IMR-90 (cell line): ENCODE data around the gene CARD10. TPM values are rescaled to one million over a fixed set of nuclear protein-coding genes. Genes with fewer than 3 reads are reported as not detected.

Experiments used
- ATAC-seq: fragments of 200-7000 bp; cut with Tn5 transposase; 2 replicates; pipeline ENCODE4 v1.9.1; 2020; ENCODE audit warnings: low read depth, mild to moderate bottlenecking, moderate library complexity
- BruUV-seq: library from RNA; stranded (reverse); fragments of 400-500 nt; replicated peaks from 2 replicates; lab custom pipeline; 2021; lab: Mats Ljungman, UMichigan
- CTCF ChIA-PET: fragments of 300-600 bp; formaldehyde crosslinking; extraction: SDS; loops from one replicate; lab custom pipeline; 2021; ENCODE audit warnings: antibody characterized with exemption; lab: Yijun Ruan, JAX
- POLR2A ChIA-PET: fragments of 300-600 bp; sonication (Branson Sonifier 250); formaldehyde crosslinking; loops from one replicate; lab custom pipeline; 2022; ENCODE audit warnings: antibody characterized with exemption; ENCODE audit not compliant: unreplicated experiment; lab: Charles Lee
- DNase-seq: peaks from one replicate; pipeline ENCODE4 v3.0.0; 2013
- H2AFZ ChIP-seq: replicated peaks from 2 replicates; pipeline ENCODE3; 2013; ENCODE audit warnings: low read length, mild to moderate bottlenecking; ENCODE audit not compliant: poor library complexity
- H2AK5ac ChIP-seq: 2 replicates; pipeline ENCODE4 v1.6.1; 2013; ENCODE audit warnings: low read depth, low read length, inconsistent platforms
- H2AK9ac ChIP-seq: replicated peaks from 2 replicates; pipeline ENCODE3; 2013; ENCODE audit warnings: mild to moderate bottlenecking, low read depth, low read length, moderate library complexity; ENCODE audit not compliant: poor library complexity
- H2BK120ac ChIP-seq: 2 replicates; pipeline ENCODE4 v1.6.1; 2013; ENCODE audit warnings: low read depth, low read length, inconsistent platforms
- H2BK15ac ChIP-seq: 3 replicates; pipeline ENCODE4 v1.6.1; 2013; ENCODE audit warnings: low read depth, low read length, inconsistent platforms
- H2BK20ac ChIP-seq: 2 replicates; pipeline ENCODE4 v1.6.1; 2013; ENCODE audit warnings: low read depth, mild to moderate bottlenecking, inconsistent platforms, low read length, moderate library complexity
- H2BK5ac ChIP-seq: 2 replicates; pipeline ENCODE4 v1.6.1; 2013; ENCODE audit warnings: mild to moderate bottlenecking, low read depth, low read length, inconsistent platforms; ENCODE audit not compliant: poor library complexity, severe bottlenecking
- H3K14ac ChIP-seq: replicated peaks from 2 replicates; pipeline ENCODE4 v1.6.1; 2013; ENCODE audit warnings: low read depth, low read length, inconsistent platforms
- H3K18ac ChIP-seq: 2 replicates; pipeline ENCODE4 v1.6.1; 2013; ENCODE audit warnings: low read depth, low read length, control low read depth
- H3K23ac ChIP-seq: 2 replicates; pipeline ENCODE4 v1.6.1; 2013; ENCODE audit warnings: low read depth, low read length, inconsistent platforms
- H3K27ac ChIP-seq: 2 replicates; pipeline ENCODE4 v1.5.1; 2013; ENCODE audit warnings: mild to moderate bottlenecking, control low read depth, low read length; ENCODE audit not compliant: insufficient read depth
- H3K27me3 ChIP-seq: 2 replicates; pipeline ENCODE4 v1.6.1; 2013; ENCODE audit warnings: low read length; ENCODE audit not compliant: control insufficient read depth, insufficient read depth
- H3K36me3 ChIP-seq: 2 replicates; pipeline ENCODE4 v1.6.1; 2013; ENCODE audit warnings: low read length, mixed read lengths; ENCODE audit not compliant: control insufficient read depth, insufficient read depth
- H3K4ac ChIP-seq: 2 replicates; pipeline ENCODE4 v1.6.1; 2013; ENCODE audit warnings: low read depth, low read length, inconsistent platforms
- H3K4me1 ChIP-seq: 2 replicates; pipeline ENCODE4 v1.6.1; 2013; ENCODE audit warnings: low read length, mixed read lengths; ENCODE audit not compliant: control insufficient read depth, insufficient read depth
- H3K4me2 ChIP-seq: 2 replicates; pipeline ENCODE4 v1.6.1; 2013; ENCODE audit warnings: low read depth, mild to moderate bottlenecking, control low read depth, low read length, moderate library complexity
- H3K4me3 ChIP-seq: 2 replicates; pipeline ENCODE4 v1.5.1; 2013; ENCODE audit warnings: low read depth, mild to moderate bottlenecking, control low read depth, low read length, moderate library complexity; ENCODE audit not compliant: insufficient read depth
- H3K56ac ChIP-seq: 2 replicates; pipeline ENCODE4 v1.6.1; 2013; ENCODE audit warnings: low read length, inconsistent platforms; ENCODE audit not compliant: insufficient read depth; ENCODE audit errors: extremely low read depth
- H3K79me1 ChIP-seq, 2 experiments: 2 replicates each; pipeline ENCODE4 v1.6.1; 2013; ENCODE audit warnings: low read length in 2 of 2, inconsistent platforms in 1 of 2, low read depth in 1 of 2
- H3K9ac ChIP-seq: 2 replicates; pipeline ENCODE4 v1.6.1; 2013; ENCODE audit warnings: low read depth, low read length, control low read depth
- H3K9me1 ChIP-seq: 2 replicates; pipeline ENCODE4 v1.6.1; 2013; ENCODE audit warnings: low read length, inconsistent platforms; ENCODE audit not compliant: insufficient read depth
- H3K9me3 ChIP-seq: 2 replicates; pipeline ENCODE4 v1.6.1; 2013; ENCODE audit warnings: low read length; ENCODE audit not compliant: control insufficient read depth, insufficient read depth
- H4K20me1 ChIP-seq: 2 replicates; pipeline ENCODE4 v1.6.1; 2013; ENCODE audit warnings: low read length, inconsistent platforms; ENCODE audit not compliant: insufficient read depth
- H4K5ac ChIP-seq: 2 replicates; pipeline ENCODE4 v1.6.1; 2013; ENCODE audit warnings: mild to moderate bottlenecking, low read depth, low read length, control low read depth
- H4K8ac ChIP-seq, 2 experiments: 2 replicates each; pipeline ENCODE4 v1.6.1; 2013; ENCODE audit warnings: low read depth in 2 of 2, low read length in 2 of 2, control low read depth in 1 of 2, inconsistent platforms in 1 of 2
- H4K91ac ChIP-seq: 2 replicates; pipeline ENCODE4 v1.6.1; 2013; ENCODE audit warnings: low read depth, low read length, inconsistent platforms; ENCODE audit not compliant: insufficient read depth
- BHLHE40 ChIP-seq: fragments of 150-350 bp; IDR thresholded peaks from 2 replicates; pipeline ENCODE4 v1.6.1; 2016; ENCODE audit warnings: mild to moderate bottlenecking, low read depth, low read length
- CEBPB ChIP-seq: IDR thresholded peaks from 2 replicates; pipeline ENCODE4 v1.6.1; 2012; ENCODE audit warnings: low read depth, low read length, improper control_type of control experiment
- CHD1 ChIP-seq: IDR thresholded peaks from 2 replicates; pipeline ENCODE4 v1.6.1; 2012; ENCODE audit warnings: low read depth, low read length, improper control_type of control experiment
- CTCF ChIP-seq: conservative IDR thresholded peaks from 2 replicates; pipeline ENCODE4 v1.5.1; 2012; ENCODE audit warnings: mild to moderate bottlenecking, low read depth, low read length, improper control_type of control experiment
- FOS ChIP-seq: fragments of 150-350 bp; IDR thresholded peaks from 2 replicates; pipeline ENCODE4 v1.6.1; 2016; ENCODE audit warnings: low read depth, low read length
- MAFK ChIP-seq: IDR thresholded peaks from 2 replicates; pipeline ENCODE4 v1.6.1; 2012; ENCODE audit warnings: low read depth, low read length, improper control_type of control experiment
- MXI1 ChIP-seq: IDR thresholded peaks from 2 replicates; pipeline ENCODE4 v1.6.1; 2012; ENCODE audit warnings: low read depth, mild to moderate bottlenecking, low read length, moderate library complexity, borderline replicate concordance
- NFE2L2 ChIP-seq: fragments of 150-350 bp; IDR thresholded peaks from 2 replicates; pipeline ENCODE4 v1.6.1; 2016; ENCODE audit warnings: low read depth, mild to moderate bottlenecking, low read length
- POLR2A ChIP-seq: IDR thresholded peaks from 2 replicates; pipeline ENCODE4 v1.6.1; 2012; ENCODE audit warnings: mild to moderate bottlenecking, low read depth, low read length
- RAD21 ChIP-seq: IDR thresholded peaks from 2 replicates; pipeline ENCODE4 v1.6.1; 2012; ENCODE audit warnings: low read length, improper control_type of control experiment
- RCOR1 ChIP-seq: IDR thresholded peaks from 2 replicates; pipeline ENCODE4 v1.6.1; 2012; ENCODE audit warnings: mild to moderate bottlenecking, low read length, improper control_type of control experiment; ENCODE audit not compliant: insufficient replicate concordance
- USF2 ChIP-seq: fragments of 150-350 bp; IDR thresholded peaks from 2 replicates; pipeline ENCODE4 v1.6.1; 2017; ENCODE audit warnings: mild to moderate bottlenecking, antibody characterized with exemption, low read length, low read depth
- WGBS, 2 experiments: methylation state at CpG; one replicate each; pipeline versions ENCODE4 v1.1.5 to v1.1.7; 2013; ENCODE audit warnings: missing lambda C conversion rate in 2 of 2; ENCODE audit not compliant: insufficient read length in 1 of 2; ENCODE audit errors: extremely low coverage in 2 of 2; 5-methylcytosine and 5-hydroxymethylcytosine counted together
- dilution Hi-C: fragments of 300-500 bp; cut with HindIII; formaldehyde crosslinking; loops from one replicate; pipeline ENCODE4 v1.14.3; 2018; ENCODE audit warnings: low sequenced_read_pairs; ENCODE audit not compliant: unreplicated experiment
- in situ Hi-C: fragments of 300-500 bp; cut with MboI; formaldehyde crosslinking; loops from 3 replicates; pipeline ENCODE4 v1.14.3; 2019; ENCODE audit warnings: low sequenced_read_pairs, inconsistent platforms, mixed read lengths
- intact Hi-C: fragments of 100-400 bp; cut with micrococcal nuclease; formaldehyde crosslinking; loops from 2 replicates; pipeline ENCODE4 v1.10.0; 2022
- polyA plus RNA-seq, 3 experiments: library from polyadenylated mRNA; depleted of rRNA; stranded (reverse); fragments of >200 nt; gene quantifications; 2 replicates each; pipeline ENCODE4 v1.2.3, GENCODE V29; 2012; ENCODE audit warnings: low replicate concordance in 1 of 3
- total RNA-seq: library from RNA; depleted of rRNA; stranded (reverse); fragments of >200 nt; gene quantifications from 2 replicates; pipeline ENCODE4 v1.2.3, GENCODE V29; 2012

Gene CARD10
- total and polyA plus RNA-seq, 2 of the 4 experiments (the other 2 are of a cell fraction), result 6.1 to 18.4 TPM

- TF ChIP-seq BHLHE40, result no peak
- no peak for TF ChIP-seq MAFK
- no peak for TF ChIP-seq CHD1
- TF ChIP-seq RCOR1, result no peak
- no peak for TF ChIP-seq NFE2L2
- no peak for TF ChIP-seq MXI1
Observed at GRCh38 chr22:37484480-37485394, 34.5 kb downstream of the CARD10 start (continued).

- in situ Hi-C loops, result no loop called here
Observed at GRCh38 chr22:37483050-37483449, 36.2 kb downstream of the CARD10 start.

More at GRCh38 chr22:37483050-37483449, 36.2 kb downstream of the CARD10 start:
- H2BK5ac ChIP-seq, result no peak overlapping the region
- no peak overlapping the region for H3K9ac ChIP-seq
- H3K36me3 ChIP-seq, result no peaks in the 10 kb centered on the region
- no peaks in the 10 kb centered on the region for H3K9me3 ChIP-seq
- 71% methylated on average over 11 of the region's 13 CpGs; no CpG with 5 or more reads in 1 of the 2 experiments for WGBS, 2 experiments
- intact Hi-C loops (no loop called here), dilution Hi-C loops (no loop called here)
- no peaks in the 10 kb centered on the region for H3K9me1 ChIP-seq
- no peak overlapping the region for H2BK120ac ChIP-seq
- H2BK15ac ChIP-seq, result no peak overlapping the region
- ChIA-PET POLR2A (no interaction called here), CTCF (interaction anchor here (1.0 kb wide), 1 partner anchor 11 kb away, joined by 3 read pairs; no protein-coding TSS in a partner anchor)
- H3K27ac ChIP-seq, result no peak overlapping the region
- H2AK9ac ChIP-seq, result no peak overlapping the region
- H3K23ac ChIP-seq, result no peak overlapping the region
- H4K5ac ChIP-seq, result no peak overlapping the region
- no TSS peak for BruUV-seq
- no peak for ATAC-seq
- H3K56ac ChIP-seq, result no peak overlapping the region
- H3K27me3 ChIP-seq, result peaks cover 12% of the 10 kb centered on the region; the same call in 1 of the 2 replicates
- H2AFZ ChIP-seq, result no peak overlapping the region
- H3K4me1 ChIP-seq, result peaks cover 11% of the 10 kb centered on the region
- H4K91ac ChIP-seq, result no peak overlapping the region
- H2BK20ac ChIP-seq, result no peak overlapping the region
- H3K4me3 ChIP-seq, result no peak overlapping the region
- H4K8ac ChIP-seq, result no peak overlapping the region
- no peak overlapping the region; the same call in 1 of the 2 replicates for H3K4ac ChIP-seq
- no peak overlapping the region for H3K4me2 ChIP-seq
- no peak overlapping the region for H3K18ac ChIP-seq
- H3K79me1 ChIP-seq, result no peaks in the 10 kb centered on the region
- no peak overlapping the region for H3K14ac ChIP-seq
- TF ChIP-seq BHLHE40, result no peak
- TF ChIP-seq USF2, result no peak
- TF ChIP-seq RAD21, result no peak
- TF ChIP-seq FOS, result no peak
- TF ChIP-seq CEBPB, result no peak
- no peak for TF ChIP-seq CTCF
- TF ChIP-seq NFE2L2, result no peak
- TF ChIP-seq POLR2A, result no peak
- no peaks in the 10 kb centered on the region for H4K20me1 ChIP-seq
- no peak for DNase-seq
- H2AK5ac ChIP-seq, result peak overlapping the region; percentile 23; the same call in 1 of the 2 replicates
